NCI-H1436 treated with DMSO at 0.1 percent for 48 hours (cell line): Measurements from ENCODE around the gene STAMBP.
"Not testable (repeated sequence)": the region's sequence is repeated elsewhere in the genome, so short reads cannot be mapped to it uniquely, and the experiment has no call there.

Source experiments
- DNase-seq: peaks from one replicate; lab custom pipeline; 2025; lab: John Stamatoyannopoulos, UW

Gene STAMBP

DNA sequence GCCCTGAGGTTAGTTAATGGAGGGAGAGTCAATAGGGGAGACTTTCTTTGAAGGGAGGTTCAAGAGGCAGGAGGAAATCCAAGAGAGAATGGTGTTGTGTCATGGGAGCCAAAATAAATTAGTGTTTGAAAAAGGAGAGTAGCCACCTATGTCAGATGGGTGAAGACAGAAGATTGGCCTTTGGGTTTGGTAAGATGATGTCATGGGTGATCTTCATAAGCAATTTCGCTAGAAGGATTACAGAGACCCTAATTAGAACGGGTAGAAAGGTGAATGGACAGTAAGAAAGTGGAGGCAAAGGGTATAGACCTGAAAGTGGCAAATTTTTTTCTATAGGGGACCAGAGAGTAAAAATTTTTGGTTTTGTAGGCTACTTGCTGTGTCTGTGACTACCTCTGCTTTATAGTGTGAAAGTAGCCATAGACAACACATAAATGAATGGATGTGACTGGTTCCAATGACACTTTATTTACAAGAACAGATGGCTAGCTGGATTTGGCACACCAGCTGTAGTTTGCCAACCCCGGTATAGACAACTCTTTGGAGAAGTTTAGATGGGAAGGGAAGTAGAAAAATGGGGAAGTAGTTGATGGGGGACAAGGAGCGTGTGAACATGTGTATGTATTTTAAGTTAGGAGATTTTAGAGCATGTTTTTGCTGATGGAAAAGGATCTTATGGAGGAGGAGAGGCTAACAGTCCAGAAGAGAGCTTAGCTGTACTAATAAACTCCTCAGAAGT lies 9.3 kb downstream of the STAMBP start:
- no peak for DNase-seq

DNA sequence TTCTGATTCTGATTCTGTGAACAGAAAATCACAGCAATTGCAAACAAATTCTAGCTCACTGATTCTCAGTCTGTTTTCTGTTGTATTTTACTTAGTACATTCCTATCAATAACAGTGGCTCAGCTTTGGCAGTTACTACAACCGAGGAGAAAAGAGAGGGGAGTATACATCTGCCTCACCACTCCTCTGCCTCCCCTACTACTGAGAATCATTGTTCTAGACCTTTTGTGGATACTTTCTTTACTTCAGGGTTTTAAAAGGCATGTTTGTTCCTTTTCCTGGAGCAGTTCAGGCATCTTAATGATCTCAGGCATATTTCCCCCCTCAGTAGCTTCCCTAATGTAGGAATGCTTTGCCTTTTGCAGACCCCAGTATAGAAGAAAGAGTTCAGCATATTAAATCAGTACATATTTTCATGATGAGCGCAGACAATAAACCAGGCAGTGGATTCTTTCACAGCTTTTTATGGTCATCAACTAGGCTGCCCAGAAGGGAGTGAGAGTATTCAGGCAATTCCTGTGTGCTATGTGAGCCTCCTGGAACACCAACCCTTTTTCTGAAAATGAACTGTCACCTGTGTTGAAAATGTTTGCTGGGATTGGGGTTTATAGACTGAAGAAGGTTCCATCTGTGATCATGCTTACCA lies 10.3 kb downstream of the STAMBP start:
- no peak for DNase-seq

DNA sequence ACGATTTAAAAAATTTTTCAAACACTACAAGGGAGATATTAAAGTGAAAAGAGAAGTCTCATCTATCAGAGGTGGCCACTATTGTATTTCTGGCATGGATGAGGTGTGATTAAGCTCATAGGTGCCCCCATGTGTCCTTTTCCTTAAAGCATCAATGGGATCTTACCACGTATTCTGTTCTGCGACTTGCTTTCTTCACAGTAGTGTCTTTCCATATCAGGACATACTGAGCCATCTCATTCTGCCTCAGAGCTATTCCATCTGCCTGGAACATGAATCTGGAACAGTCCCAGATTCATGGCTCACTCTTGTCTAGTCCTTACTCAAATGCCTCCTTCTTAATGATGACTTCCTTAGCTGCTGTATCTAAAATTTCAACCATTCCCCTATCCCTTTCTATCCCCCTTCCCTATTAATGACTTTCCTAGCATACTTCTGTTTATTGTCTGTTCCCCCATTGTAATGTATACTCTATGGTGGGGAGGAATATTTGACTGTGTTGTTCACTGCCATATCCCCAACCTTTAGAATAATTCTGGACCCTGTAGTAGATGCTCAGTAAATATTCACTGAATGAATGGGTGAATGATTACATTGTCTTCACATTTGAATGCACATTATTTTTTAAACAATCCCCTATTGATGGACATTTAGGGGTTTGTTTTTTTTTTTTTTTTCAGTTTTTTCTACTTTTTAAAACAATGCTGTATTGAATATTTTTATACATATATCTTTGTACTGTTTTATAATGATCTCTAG lies 11.1 kb downstream of the STAMBP start:
- DNase-seq = no peak

DNA sequence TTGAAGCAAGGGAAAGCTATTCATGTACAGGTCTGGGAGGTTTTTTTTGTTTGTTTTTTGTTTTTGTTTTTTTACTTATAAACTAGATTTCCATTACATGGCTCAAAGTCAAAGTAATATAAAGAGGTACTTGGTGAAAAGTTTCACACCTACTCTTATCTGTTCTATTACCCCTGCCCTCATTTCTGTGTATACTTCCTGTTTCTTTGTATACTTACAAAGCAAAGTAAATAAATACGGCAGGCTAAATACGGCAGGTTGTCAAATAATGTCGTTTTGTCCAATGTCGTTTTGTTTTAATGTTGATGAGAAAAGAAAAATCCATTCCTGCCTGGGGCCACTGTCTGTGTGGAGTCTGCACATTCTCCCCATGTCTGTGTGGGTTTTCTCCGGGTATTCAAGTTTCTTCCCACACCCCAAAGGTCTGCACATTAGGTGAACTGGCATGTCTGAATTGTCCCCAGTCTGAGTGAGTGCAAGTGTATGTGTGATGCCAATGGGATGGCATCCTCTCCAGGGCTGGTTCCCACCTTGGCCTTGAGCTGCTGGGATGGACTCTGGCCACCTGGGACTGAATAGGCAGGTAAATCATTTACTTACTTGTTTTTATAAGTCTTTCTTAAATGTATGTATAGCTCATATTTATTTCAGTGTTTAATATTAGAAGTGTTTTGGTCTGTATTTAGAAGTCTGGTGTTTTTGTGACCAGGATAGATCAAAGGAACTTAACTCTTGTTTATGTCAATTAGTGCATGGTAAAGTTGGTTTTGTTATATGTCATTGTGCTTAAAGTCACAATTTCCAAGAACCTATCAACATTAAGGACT lies 13.4 kb downstream of the STAMBP start:
- no peak for DNase-seq

DNA sequence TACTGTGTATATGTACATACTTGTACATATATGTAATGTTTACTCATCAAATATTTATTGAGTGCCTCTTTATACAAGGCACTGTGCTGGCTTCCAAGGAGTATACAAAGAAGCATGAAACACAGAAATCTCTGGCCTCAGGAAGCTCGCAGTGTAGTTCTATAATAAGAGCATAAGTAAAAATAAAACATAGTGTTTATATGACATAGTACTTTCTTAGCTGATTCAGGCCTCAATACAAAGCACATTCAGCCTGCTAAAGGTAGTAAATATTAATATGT lies 13.9 kb downstream of the STAMBP start:
- no peak for DNase-seq

DNA sequence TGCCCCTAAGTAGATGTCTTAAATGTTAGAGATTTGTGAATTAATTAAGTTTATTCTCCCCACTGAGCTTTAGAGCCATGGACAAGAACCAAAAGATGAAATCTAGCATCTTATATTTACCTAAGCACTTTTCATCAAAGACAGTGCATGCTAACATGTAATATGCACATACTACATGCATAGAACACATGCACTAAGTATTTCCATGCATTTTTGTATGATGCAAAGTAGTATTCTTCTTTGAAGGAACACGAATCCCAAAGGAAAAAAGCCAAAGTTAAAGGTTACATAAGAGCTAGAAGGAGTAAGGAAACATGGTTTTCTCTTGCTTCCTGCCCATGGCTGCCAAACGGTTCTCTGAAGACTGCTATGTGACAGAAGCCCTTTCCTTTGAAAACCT lies 15.3 kb downstream of the STAMBP start:
- no peak for DNase-seq

DNA sequence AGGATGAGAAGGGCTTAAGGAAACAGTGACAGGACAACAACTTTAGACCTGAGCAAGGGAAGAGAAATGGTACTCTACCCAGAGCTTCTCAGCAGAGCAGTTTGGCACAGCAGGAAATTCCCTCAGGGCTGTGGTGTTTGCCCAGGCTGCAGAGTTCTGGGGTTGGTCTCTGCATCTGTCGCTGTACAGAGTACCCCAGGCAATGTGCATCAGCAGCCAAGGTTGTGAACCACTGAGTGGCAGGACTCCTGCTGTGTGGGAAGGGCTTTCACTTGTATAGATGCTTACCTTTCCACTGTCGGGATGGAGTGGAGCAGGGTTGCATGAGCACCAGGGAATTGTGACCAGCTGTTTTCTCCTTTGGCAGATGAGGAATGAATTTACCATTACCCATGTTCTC lies 21.2 kb downstream of the STAMBP start:
- DNase-seq = no peak

DNA sequence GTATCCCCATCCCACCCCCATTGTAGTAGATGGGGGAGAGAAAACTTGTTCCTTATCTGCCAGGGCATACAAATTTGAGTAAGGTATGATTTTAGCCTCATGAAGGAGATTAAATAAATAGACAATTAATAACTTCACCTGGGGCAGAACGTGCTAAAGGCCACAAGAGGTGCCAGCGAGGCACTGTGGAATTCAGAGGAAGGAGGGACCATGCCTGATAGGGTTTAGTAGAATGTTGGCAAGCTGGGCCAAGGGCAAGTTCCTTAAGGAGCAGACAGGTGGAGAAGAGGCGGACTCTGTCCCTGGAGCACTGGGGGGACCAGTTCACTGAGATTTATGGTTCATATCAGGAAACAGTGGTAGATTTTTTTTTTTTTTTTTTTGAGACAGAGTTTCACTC lies 22.5 kb downstream of the STAMBP start:
- DNase-seq = no peak

DNA sequence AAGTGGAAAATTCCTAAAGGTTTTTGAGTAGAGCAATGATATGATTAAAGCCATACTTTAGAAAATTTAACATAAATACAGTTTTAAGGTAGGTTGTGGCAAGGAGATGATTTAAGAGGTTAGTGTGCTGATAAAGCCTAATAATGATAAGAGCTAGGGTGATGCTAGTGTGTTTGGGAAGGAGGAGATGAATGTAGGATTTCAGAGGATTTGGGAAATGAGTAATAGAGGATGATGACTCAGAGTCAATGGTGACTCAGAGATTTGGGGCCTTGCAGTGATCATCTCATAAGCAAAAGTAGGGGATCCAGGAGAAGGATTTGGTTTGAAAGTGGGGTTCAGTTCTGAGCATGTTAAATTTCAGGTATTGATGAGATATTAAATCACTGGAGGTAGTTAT lies 23.3 kb downstream of the STAMBP start:
- no peak for DNase-seq

DNA sequence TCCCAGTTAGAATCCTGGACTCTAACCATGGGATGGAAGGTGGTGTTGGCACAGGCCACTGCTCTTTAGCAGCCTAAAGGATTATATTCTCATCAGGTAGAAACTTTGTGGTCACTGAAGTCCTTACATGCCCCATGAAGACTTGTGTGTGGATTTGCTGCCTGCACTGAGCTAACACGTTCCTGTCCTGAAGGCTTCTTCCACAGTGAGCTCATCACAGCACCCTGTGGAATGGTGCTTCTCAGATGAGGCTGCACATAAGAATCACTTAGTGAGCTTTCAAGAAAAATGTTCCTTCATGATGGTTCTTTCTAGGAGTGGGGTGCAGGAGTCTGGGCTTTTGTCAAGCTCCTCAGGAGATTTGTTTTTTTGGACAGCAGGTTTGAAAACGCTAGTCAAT lies 26.8 kb downstream of the STAMBP start:
- DNase-seq = no peak

DNA sequence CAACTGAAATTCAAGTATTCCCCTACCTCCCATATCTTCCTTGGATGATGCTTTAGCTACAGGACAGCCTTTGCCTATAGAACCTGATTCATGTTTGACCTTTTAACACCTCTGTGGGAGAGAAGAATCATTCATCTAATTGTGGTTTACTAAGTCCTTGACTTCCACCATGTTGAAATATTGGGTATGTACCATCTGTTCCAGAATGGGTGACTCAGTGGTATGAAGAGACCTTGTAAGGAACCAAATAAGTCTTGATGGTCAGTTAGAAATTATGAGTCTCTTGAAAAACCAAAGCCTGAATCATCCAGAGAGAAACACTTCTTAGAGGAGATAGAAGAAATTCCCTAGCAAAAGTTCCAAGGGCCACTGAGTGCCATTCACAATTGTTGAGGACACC lies 27.5 kb downstream of the STAMBP start:
- DNase-seq = no peak

DNA sequence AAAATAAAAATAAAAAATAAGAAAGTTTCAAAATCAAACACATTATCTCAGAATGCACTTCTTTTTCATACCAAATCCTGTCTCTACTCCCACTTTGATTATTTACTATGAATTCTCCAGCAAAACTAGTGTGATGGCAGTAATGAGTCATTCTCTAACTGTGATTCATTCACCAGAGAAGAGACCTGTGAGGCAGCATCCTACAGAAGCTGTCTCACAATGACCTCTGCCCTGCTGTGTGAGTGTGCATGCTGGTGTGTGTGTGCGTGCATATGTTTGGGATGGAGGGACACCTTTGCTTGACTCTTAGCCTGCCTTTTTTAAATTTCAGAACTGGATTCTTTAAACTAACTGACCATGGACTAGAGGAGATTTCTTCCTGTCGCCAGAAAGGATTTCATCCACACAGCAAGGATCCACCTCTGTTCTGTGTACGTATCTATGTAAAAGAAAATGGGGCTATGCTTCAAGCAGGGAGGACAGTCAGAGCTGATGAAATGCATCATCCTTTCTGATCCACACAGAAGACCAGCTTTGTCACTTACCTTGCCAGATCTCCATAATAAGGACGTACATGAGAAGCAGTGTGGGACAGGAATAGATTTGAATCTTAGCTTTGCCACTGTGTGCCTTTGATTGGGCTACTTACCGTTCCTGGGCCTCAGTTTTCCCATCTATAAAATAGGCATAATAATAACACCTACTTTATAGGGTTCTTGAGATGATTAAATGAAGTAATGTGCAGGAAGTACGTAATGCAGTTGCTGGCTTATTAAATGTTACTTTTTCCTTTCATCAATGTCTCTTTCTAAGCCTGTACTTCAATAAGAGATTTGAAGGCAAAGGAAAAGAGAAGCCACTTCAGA lies 31.2 kb downstream of the STAMBP start:
- no peak for DNase-seq

DNA sequence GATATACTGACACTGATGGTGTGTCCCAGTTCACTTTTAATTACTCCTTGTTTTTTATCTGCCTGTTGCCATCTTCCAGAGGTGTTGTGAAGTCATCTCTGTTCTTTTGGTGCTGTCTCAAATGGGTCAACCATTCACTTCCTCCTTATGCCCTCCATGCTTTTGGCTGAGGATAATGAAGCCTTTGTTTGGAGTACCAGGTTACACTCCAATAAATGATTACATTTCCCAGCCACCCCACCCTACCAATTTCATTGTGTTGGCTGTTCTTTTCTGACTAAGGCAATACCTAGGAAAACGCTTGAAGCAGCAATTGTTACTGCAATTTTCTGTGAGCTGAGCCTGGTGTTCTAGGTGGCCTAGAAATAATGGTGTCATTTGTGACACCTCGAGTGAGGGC lies 34.2 kb downstream of the STAMBP start:
- no peak for DNase-seq

DNA sequence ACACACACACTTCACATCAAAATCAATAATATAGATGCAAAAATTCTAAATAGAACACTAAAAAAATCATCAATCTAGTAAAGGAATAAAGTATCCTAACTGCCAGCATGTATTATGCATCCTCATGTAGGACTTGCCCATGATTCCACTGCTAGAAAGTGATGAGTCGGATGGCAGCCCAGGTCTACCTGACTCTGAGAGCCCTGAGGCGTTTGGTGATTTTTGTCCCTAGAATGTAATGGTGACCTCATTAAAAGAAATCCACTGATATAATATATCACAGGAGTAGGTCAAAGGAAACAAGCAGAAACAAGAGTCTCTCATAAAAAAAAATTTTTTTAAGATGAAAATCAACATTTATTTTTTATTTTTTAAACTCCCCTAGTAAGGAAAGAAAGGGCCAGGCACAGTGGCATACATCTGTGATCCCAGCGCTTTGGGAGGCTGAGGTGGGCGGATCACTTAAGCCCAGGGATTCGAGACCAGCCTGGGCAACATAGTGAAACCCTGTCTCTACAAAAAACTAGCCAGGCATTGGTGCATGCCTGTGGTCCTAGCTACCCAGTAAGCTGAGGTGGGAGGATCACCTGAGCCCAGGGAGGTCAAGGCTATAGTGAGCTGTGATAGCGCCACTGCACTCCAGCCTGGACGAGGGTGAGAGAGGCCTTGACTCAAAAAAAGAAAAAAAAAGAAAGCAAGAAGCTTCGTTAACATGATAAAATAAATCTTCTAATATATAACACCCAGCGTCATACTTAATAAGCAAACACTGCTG lies 39.6 kb downstream of the STAMBP start:
- DNase-seq = no peak

DNA sequence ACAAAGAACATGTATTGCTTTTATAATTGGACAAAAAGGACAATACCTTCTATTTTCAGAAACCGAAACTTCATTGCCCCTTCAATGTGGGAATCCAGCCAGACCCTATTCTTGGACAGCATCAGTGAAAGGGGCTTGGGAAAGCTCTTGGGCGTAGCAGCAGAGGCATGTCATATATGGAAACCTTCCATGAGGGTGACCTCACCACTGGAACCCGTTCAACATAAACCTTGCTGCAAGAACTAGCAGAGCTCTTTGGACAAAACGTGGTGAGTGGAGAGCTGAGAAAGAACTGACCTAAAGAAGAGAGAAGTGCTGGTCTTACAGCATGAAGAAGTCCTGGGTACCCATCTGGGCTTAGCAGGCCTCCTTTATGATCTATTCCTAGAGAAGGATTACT lies 41.3 kb downstream of the STAMBP start:
- no peak for DNase-seq

DNA sequence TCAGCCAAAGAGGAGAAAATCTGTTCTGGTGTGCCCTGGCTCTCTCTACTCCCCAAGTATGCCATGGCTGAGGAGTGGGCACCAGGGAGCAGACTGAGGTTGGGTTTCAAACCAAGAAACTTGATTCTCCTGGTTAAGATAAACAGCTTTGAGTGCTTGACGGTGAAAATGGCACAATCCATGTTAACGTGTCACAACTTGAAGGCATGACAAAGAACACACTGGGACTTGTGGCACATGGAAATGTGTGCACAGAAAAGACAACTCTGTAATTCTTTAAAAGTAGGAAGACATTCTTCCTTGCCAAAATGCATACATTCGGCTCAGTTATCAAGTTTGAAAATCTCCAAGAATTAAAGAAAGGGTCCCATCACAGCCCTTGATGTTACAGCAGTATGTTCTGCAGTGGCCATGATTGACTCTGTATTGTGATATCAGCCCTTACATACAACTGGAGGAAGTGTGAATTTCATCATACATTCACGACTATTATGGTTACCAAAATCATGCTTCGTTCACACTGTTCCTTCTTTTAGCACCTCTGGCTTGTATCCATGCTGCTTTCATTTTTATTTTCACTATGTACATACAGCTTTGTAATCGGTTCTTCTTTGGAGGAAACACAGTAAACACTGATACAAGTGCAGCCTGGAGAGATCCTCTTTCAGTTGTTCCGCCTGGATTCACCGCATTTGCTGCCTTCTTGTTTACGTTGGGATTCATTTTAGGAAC lies 48.5 kb downstream of the STAMBP start:
- DNase-seq = no peak

DNA sequence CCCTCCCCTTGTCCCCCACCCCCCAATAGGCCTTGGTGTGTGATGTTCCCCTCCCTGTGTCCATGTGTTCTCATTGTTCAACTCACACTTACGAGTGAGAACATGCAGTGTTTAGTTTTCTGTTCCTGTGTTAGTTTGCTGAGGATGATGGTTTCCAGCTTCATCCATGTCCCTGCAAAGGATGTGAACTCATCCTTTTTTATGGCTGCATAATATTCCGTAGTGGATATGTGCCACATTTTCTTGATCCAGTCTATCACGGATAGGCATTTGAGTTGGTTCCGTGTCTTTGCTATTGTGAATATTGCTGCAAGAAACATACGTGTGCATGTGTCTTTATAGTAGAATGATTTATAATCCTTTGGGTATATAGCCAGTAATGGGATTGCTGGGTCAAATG lies 49.2 kb downstream of the STAMBP start:
- DNase-seq = not testable (repeated sequence)

DNA sequence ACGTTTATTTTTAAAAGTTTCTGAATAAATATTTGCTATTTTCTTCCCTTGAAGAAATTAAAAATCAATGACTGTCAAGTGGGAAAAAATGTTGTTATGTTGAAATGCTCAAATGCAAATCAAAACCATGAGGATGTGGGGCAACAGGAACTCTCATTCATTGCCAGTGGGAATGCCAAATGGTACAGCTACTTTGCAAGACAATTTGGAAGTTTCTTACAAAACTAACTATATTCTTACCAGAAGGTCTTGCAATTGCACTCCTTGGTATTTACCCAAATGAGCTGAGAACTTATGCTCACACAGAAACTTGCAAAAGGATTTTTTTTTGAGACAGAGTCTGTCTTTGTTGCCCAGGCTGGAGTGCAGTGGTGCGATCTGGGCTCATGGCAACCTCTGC lies 56.6 kb downstream of the STAMBP start:
- DNase-seq = no peak

DNA sequence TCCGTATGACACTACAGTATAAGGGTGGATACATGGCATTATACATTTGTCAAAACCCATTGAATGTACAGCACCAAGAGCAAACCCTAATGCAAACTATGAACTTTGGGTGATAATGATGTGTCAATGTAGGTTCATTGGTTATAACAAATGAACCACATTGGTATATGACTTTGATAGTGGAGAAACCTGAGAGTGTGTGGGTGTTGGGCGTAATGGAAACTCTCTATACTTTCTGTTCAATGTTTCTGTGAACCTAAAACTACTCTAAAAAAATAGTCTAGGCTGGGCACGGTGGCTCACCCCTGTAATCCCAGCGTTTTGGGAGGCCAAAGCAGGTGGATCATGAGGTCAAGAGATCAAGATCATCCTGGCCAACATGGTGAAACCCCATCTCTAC lies 57.6 kb downstream of the STAMBP start:
- DNase-seq = no peak
